PC-3 (cell line): ENCODE measurements around the gene LAIR1. TPM values are rescaled to one million over a fixed set of nuclear protein-coding genes. Genes with fewer than 3 reads are reported as not detected.

Experiments used
- ATAC-seq: fragments of 200-7000 bp; cut with Tn5 transposase; 2 replicates; pipeline ENCODE4 v1.9.1; 2020; ENCODE audit warnings: mild to moderate bottlenecking, moderate library complexity
- BruUV-seq: library from RNA; stranded (reverse); fragments of 400-500 nt; replicated peaks from 2 replicates; lab custom pipeline; 2021; lab: Mats Ljungman, UMichigan
- CTCF ChIA-PET: fragments of 300-600 bp; sonication (Branson Sonifier 250); formaldehyde crosslinking; loops from one replicate; lab custom pipeline; 2022; ENCODE audit warnings: antibody characterized with exemption; lab: Charles Lee
- POLR2A ChIA-PET: fragments of 300-600 bp; sonication (Branson Sonifier 250); formaldehyde crosslinking; loops from one replicate; lab custom pipeline; 2022; ENCODE audit warnings: antibody characterized with exemption; ENCODE audit not compliant: unreplicated experiment; lab: Charles Lee
- DNase-seq: peaks from one replicate; pipeline ENCODE4 v3.0.0-alpha.2; 2015
- H2AFZ ChIP-seq: fragments of 300-600 bp; sonication (generic); 2 replicates; pipeline ENCODE4 v1.6.0; 2016; ENCODE audit warnings: antibody characterized with exemption, low read length
- H3F3A ChIP-seq: fragments of 300-600 bp; sonication (generic); one replicate; pipeline ENCODE4 v1.6.0; 2017; ENCODE audit warnings: antibody characterized with exemption, low read length, control low read depth, mild to moderate bottlenecking; ENCODE audit not compliant: unreplicated experiment
- H3K27ac ChIP-seq: fragments of 300-600 bp; sonication (generic); 2 replicates; pipeline ENCODE4 v1.5.1; 2016; ENCODE audit warnings: mild to moderate bottlenecking, low read length
- H3K27me3 ChIP-seq: fragments of 300-600 bp; sonication (generic); 2 replicates; pipeline ENCODE4 v1.6.1; 2016; ENCODE audit warnings: low read length, mixed read lengths
- H3K36me3 ChIP-seq: fragments of 300-600 bp; sonication (generic); 2 replicates; pipeline ENCODE4 v1.6.1; 2016; ENCODE audit warnings: low read depth, mixed run types, low read length, mixed read lengths
- H3K4me1 ChIP-seq: fragments of 300-600 bp; sonication (generic); 2 replicates; pipeline ENCODE4 v1.5.1; 2016; ENCODE audit warnings: low read length; ENCODE audit not compliant: insufficient read depth
- H3K4me2 ChIP-seq: fragments of 300-600 bp; sonication (generic); 2 replicates; pipeline ENCODE4 v1.6.0; 2016; ENCODE audit warnings: low read length
- H3K4me3 ChIP-seq: fragments of 300-600 bp; sonication (generic); 2 replicates; pipeline ENCODE4 v1.5.1; 2016; ENCODE audit warnings: mild to moderate bottlenecking, low read length, mixed read lengths
- H3K79me2 ChIP-seq: fragments of 300-600 bp; sonication (generic); 2 replicates; pipeline ENCODE4 v1.6.1; 2017; ENCODE audit warnings: low read length, mixed read lengths
- H3K9ac ChIP-seq: fragments of 300-600 bp; sonication (generic); 2 replicates; pipeline ENCODE4 v1.6.0; 2016; ENCODE audit warnings: mild to moderate bottlenecking, low read length
- H3K9me2 ChIP-seq: fragments of 300-600 bp; sonication (generic); replicated peaks from 2 replicates; pipeline ENCODE4 v1.6.1; 2016; ENCODE audit warnings: mixed run types, low read length, mixed read lengths
- H3K9me3 ChIP-seq: fragments of 300-600 bp; sonication (generic); 2 replicates; pipeline ENCODE4 v1.6.1; 2016; ENCODE audit warnings: low read length, mixed read lengths
- H4K20me1 ChIP-seq: fragments of 300-600 bp; sonication (generic); 2 replicates; pipeline ENCODE4 v1.6.1; 2016; ENCODE audit warnings: low read length, mixed read lengths
- EZH2 ChIP-seq: fragments of 300-600 bp; sonication (generic); IDR thresholded peaks from one replicate; pipeline ENCODE4 v1.6.1; 2017; ENCODE audit warnings: antibody characterized with exemption, mild to moderate bottlenecking, low read length; ENCODE audit not compliant: unreplicated experiment
- EZH2phosphoT487 ChIP-seq: fragments of 300-600 bp; sonication (generic); IDR thresholded peaks from 2 replicates; pipeline ENCODE4 v1.6.1; 2018; ENCODE audit warnings: mild to moderate bottlenecking, antibody characterized with exemption, low read length, borderline replicate concordance
- intact Hi-C: fragments of 100-400 bp; cut with micrococcal nuclease; formaldehyde crosslinking; loops from 2 replicates; pipeline ENCODE4 v1.9.0; 2023
- total RNA-seq: library from RNA; depleted of rRNA; stranded (reverse); fragments of >200 nt; gene quantifications from 2 replicates; pipeline ENCODE4 v1.2.3, GENCODE V29; 2014
- TF ChIP-seq, protein P1 (sequence below): fragments of 300-600 bp; sonication (generic); conservative IDR thresholded peaks from 2 replicates; pipeline ENCODE4 v1.5.1; 2017; ENCODE audit warnings: antibody characterized with exemption, low read depth, mild to moderate bottlenecking, low read length

LAIR1 gene
- total RNA-seq, 1 experiment from 2014 or later, result not detected

- CTCF ChIA-PET, result no interaction called here
- H3K27me3 ChIP-seq, result peaks cover 54% of the 10 kb centered on the region
Measured at GRCh38 chr19:54352041-54352440, 12.7 kb downstream of the LAIR1 start.

GRCh38 chr19:54351474-54351873, 13.3 kb downstream of the LAIR1 start:
- no TSS peak for BruUV-seq
- H3K27me3 ChIP-seq, result peaks cover 55% of the 10 kb centered on the region
- intact Hi-C loops, result no loop called here

More at GRCh38 chr19:54352041-54352440, 12.7 kb downstream of the LAIR1 start:
- H3K9ac ChIP-seq, result no peak overlapping the region
- no peaks in the 10 kb centered on the region for H3F3A ChIP-seq
- DNase-seq (no peak), ATAC-seq (no peak)
- intact Hi-C loops, result no loop called here
- POLR2A ChIA-PET, result no interaction called here
- no peak overlapping the region for H2AFZ ChIP-seq
- no peak overlapping the region for H3K4me3 ChIP-seq
- no peaks in the 10 kb centered on the region for H3K9me2 ChIP-seq
- no TSS peak for BruUV-seq
- no peaks in the 10 kb centered on the region for H3K79me2 ChIP-seq
- no peaks in the 10 kb centered on the region for H3K9me3 ChIP-seq
- no peak overlapping the region for H3K27ac ChIP-seq
- TF ChIP-seq, protein P1, sequence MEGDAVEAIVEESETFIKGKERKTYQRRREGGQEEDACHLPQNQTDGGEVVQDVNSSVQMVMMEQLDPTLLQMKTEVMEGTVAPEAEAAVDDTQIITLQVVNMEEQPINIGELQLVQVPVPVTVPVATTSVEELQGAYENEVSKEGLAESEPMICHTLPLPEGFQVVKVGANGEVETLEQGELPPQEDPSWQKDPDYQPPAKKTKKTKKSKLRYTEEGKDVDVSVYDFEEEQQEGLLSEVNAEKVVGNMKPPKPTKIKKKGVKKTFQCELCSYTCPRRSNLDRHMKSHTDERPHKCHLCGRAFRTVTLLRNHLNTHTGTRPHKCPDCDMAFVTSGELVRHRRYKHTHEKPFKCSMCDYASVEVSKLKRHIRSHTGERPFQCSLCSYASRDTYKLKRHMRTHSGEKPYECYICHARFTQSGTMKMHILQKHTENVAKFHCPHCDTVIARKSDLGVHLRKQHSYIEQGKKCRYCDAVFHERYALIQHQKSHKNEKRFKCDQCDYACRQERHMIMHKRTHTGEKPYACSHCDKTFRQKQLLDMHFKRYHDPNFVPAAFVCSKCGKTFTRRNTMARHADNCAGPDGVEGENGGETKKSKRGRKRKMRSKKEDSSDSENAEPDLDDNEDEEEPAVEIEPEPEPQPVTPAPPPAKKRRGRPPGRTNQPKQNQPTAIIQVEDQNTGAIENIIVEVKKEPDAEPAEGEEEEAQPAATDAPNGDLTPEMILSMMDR, result no peak
- TF ChIP-seq EZH2 (no peak), EZH2phosphoT487 (no peak)
- no peaks in the 10 kb centered on the region for H3K36me3 ChIP-seq
- H3K4me2 ChIP-seq, result no peak overlapping the region
- H4K20me1 ChIP-seq, result no peaks in the 10 kb centered on the region
- H3K4me1 ChIP-seq, result no peaks in the 10 kb centered on the region

GRCh38 chr19:54345938-54346386, 18.8 kb downstream of the LAIR1 start:
- Histone ChIP-seq H3K4me1 (no peaks in the 10 kb centered on the region), H2AFZ (no peak overlapping the region), H3K4me2 (no peak overlapping the region), H3F3A (no peaks in the 10 kb centered on the region), H3K27ac (no peak overlapping the region), H4K20me1 (no peaks in the 10 kb centered on the region), H3K9me3 (no peaks in the 10 kb centered on the region), H3K79me2 (no peaks in the 10 kb centered on the region), H3K9ac (no peak overlapping the region), H3K4me3 (no peak overlapping the region), H3K9me2 (no peaks in the 10 kb centered on the region), H3K27me3 (peaks cover 82% of the 10 kb centered on the region), H3K36me3 (no peaks in the 10 kb centered on the region)
- BruUV-seq, result no TSS peak
- POLR2A ChIA-PET, result no interaction called here
- intact Hi-C loops, result no loop called here
- CTCF ChIA-PET, result no interaction called here
- TF ChIP-seq EZH2phosphoT487, result no peak
- TF ChIP-seq, protein P1, result no peak
- TF ChIP-seq EZH2, result no peak
- ATAC-seq, result no peak
- no peak for DNase-seq

More at GRCh38 chr19:54351474-54351873, 13.3 kb downstream of the LAIR1 start:
- TF ChIP-seq, protein P1, result no peak
- TF ChIP-seq EZH2 (no peak), EZH2phosphoT487 (no peak)
- H3K27ac ChIP-seq, result no peak overlapping the region
- no peaks in the 10 kb centered on the region for H4K20me1 ChIP-seq
- H2AFZ ChIP-seq, result no peak overlapping the region
- H3F3A ChIP-seq, result no peaks in the 10 kb centered on the region
- H3K9ac ChIP-seq, result no peak overlapping the region
- no peaks in the 10 kb centered on the region for H3K4me1 ChIP-seq
- no peaks in the 10 kb centered on the region for H3K9me2 ChIP-seq
- no peak for DNase-seq
- H3K36me3 ChIP-seq, result no peaks in the 10 kb centered on the region
- POLR2A ChIA-PET, result no interaction called here
- H3K9me3 ChIP-seq, result no peaks in the 10 kb centered on the region
- CTCF ChIA-PET, result no interaction called here
- no peaks in the 10 kb centered on the region for H3K79me2 ChIP-seq
- no peak overlapping the region for H3K4me2 ChIP-seq
- ATAC-seq, result no peak
- H3K4me3 ChIP-seq, result no peak overlapping the region
